ENCODE data around the gene UGCG. TPM values are rescaled to one million over a fixed set of nuclear protein-coding genes. Genes with fewer than 3 reads are reported as not detected.

The UGCG gene
- total RNA-seq, 1 experiment from 2014 or later: 46.0 TPM

- Histone ChIP-seq H3K4me3 (ENCODE audit: low read depth in 2 of 2, low read length in 2 of 2) (no peak overlapping the region), H3K27me3 (ENCODE audit: control insufficient read depth, insufficient read depth, low read length) (no peaks in the 10 kb centered on the region), H3K27ac (ENCODE audit: low read length) (peak overlapping the region; percentile 31; the same call in 1 of the 2 replicates), H3K9me3 (ENCODE audit: control insufficient read depth, insufficient read depth, low read depth, low read length) (no peaks in the 10 kb centered on the region), H3K36me3 (ENCODE audit: control insufficient read depth, insufficient read depth, low read length) (no peaks in the 10 kb centered on the region), H3K4me1 (ENCODE audit: control insufficient read depth, insufficient read depth, low read length) (peaks cover 32% of the 10 kb centered on the region)
- ATAC-seq (no peak), DNase-seq (ENCODE audit: low read depth, low spot score) (no peak)
- in situ Hi-C loops (cut with HindIII; ENCODE audit: low pct_unique_long_range_greater_than_20kb, low sequenced_read_pairs): no loop called here
- ChIA-PET CTCF (no interaction called here), POLR2A (no interaction called here)
- no peak for TF ChIP-seq POLR2AphosphoS5 (IDR thresholded peaks at IDR 0.05; ENCODE audit: low read depth, low read length)
- no peak for TF ChIP-seq CTCF (IDR thresholded peaks at IDR 0.05)
- TF ChIP-seq TCF7L2 (IDR thresholded peaks at IDR 0.05; ENCODE audit: low read depth, low read length): no peak
- TF ChIP-seq REST (IDR thresholded peaks at IDR 0.05; ENCODE audit: insufficient read depth in 1 of 2, low read depth in 2 of 2, low read length in 1 of 2): no peak
- no peak for TF ChIP-seq SIN3A (IDR thresholded peaks at IDR 0.05; ENCODE audit: borderline replicate concordance, insufficient read depth, low read depth, low read length)
- intact Hi-C loops (cut with micrococcal nuclease; ENCODE audit: unreplicated experiment): loop anchor here (5.0 kb wide), 1 partner anchor 132 kb away; no protein-coding TSS in a partner anchor
- no TSS peak for BruUV-seq (replicated peaks)
Observed at GRCh38 chr9:111940697-111941096, 44.1 kb downstream of the UGCG start.

- DNase-seq (ENCODE audit: low read depth, low spot score) (no peak), ATAC-seq (no peak)
- Histone ChIP-seq H3K27me3 (ENCODE audit: control insufficient read depth, insufficient read depth, low read length) (no peaks in the 10 kb centered on the region), H3K4me1 (ENCODE audit: control insufficient read depth, insufficient read depth, low read length) (peaks cover 16% of the 10 kb centered on the region), H3K36me3 (ENCODE audit: control insufficient read depth, insufficient read depth, low read length) (no peaks in the 10 kb centered on the region), H3K27ac (ENCODE audit: low read length) (peak overlapping the region; percentile 63), H3K9me3 (ENCODE audit: control insufficient read depth, insufficient read depth, low read depth, low read length) (no peaks in the 10 kb centered on the region), H3K4me3 (ENCODE audit: low read depth in 2 of 2, low read length in 2 of 2) (no peak overlapping the region)
- CTCF ChIA-PET: no interaction called here
- POLR2A ChIA-PET: no interaction called here
- no TSS peak for BruUV-seq (replicated peaks)
- intact Hi-C loops (cut with micrococcal nuclease; ENCODE audit: unreplicated experiment): loop anchor here (5.0 kb wide), 1 partner anchor 129 kb away; no protein-coding TSS in a partner anchor
- TF ChIP-seq TCF7L2 (IDR thresholded peaks at IDR 0.05; ENCODE audit: low read depth, low read length) (no peak), REST (IDR thresholded peaks at IDR 0.05; ENCODE audit: insufficient read depth in 1 of 2, low read depth in 2 of 2, low read length in 1 of 2) (no peak), POLR2AphosphoS5 (IDR thresholded peaks at IDR 0.05; ENCODE audit: low read depth, low read length) (no peak), CTCF (IDR thresholded peaks at IDR 0.05) (no peak), SIN3A (IDR thresholded peaks at IDR 0.05; ENCODE audit: borderline replicate concordance, insufficient read depth, low read depth, low read length) (no peak)
- in situ Hi-C loops (cut with HindIII; ENCODE audit: low pct_unique_long_range_greater_than_20kb, low sequenced_read_pairs): no loop called here
Observed at GRCh38 chr9:111943200-111943599, 46.6 kb downstream of the UGCG start.
